T follicular helper cell (primary cell): ENCODE results near the gene IKZF3.
"Not testable (repeated sequence)": the region's sequence is repeated elsewhere in the genome, so short reads cannot be mapped to it uniquely, and the experiment has no call there.

ENCODE experiments used
- DNase-seq: peaks from one replicate; pipeline ENCODE4 v3.0.0-alpha.2; 2020; ENCODE audit warnings: low read depth

Gene IKZF3

DNA sequence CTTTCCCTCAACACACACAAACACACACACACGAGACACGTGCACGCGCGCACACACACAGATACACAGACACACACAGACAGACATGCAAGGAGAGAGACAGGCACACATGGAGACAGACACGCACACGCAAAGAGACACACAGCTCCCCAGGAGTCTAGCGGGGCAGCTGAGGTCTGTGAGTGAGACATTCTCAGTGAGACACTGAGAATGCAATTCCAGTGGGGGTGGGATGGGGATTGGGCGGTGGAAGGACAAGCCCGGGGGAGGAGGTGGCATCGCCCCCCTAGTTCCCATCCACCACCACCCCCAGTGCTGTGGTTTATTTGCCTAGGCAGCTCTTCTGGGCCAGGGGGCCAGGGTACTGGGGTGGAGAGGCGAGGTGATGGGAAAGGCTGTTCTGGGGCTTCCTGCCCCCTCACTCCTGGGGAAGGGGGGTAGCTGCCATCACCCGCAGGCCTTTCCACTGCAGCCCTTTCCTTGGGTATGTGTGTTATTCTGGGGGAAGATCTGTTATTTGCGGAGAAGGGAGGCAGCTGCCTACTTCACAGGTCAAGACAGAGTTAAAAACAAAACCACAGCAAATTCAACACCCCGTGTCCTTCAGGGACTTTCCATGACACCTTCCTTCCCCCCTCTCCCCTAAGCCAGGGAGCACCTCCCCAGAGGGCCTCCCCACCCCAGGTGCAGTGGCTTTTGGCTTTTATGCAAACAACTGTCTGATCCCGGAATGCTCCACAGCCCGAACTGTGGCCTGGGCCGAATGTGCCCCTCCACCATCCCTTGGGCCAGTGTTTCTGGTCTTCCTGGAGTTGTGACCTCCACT, 108.3 kb downstream of the IKZF3 start:
- DNase-seq = peak; percentile 54

DNA sequence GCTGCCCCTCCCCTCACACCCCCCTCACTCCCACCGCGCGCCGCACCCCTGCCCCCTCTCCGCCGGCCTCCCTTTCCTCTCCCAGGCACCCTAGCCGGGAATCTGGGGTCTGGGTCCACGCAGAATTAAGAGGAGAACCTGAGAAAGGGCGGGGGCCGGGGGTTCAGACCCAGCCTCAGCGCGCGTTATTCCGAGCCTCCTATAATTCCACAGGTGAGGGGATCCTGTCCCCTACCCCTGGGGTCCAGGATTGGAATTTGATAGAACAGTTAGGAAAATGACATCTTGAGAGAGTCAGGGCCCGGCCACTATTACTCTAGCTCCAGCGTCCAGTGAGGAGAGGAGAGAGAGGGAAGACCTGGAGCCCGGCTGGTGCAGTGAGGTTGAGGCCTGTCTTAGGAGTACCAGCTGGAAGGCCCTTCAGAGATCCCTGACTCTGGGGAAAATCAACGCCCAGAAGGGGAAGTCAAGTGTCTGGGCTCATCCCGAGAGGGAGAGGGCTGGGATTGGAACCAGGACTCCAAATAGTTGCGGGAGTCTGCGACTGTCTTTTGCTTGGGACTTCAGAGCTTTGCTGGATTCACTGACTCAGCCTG, 109.1 kb downstream of the IKZF3 start:
- no peak for DNase-seq

DNA sequence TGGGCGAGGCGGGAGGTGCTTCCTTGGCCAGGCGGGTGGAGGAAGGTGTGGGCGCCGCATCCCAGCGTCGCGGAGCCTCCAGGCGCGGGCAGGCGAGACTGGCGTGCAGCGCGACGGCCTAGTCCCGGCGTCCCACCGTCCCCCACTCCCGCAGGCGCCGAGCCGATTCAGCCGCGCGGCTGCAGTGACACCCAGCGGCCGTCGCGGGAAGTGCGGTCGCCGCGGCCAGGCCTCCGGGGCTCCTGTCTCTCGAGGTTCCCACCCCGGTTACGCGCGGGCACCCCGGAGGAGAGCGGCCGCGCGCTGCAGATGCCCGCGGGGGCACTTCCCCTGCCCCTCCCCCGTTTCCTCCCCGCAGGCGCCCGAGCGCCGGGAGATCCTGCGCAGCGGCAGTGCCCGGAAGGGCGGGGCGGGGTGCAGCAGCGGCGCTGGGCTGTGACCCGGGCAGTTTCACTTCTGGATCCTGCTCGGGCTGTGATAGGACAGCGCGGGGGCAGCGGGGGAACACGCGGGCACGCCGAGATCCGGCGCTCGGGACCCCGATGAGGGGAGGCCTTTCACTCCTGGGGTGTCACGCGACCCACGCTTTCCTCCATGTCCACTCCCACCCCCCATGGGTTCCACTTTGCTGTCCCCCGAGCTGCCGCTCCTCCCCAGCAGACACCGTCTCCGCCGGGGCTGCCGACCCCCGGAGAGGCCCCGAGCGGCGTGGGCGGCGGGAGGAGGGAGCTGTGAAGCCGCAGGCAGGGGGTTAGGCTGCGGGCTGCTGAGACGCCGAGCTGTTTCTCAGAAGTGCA, 109.8 kb downstream of the IKZF3 start:
- DNase-seq = peak; percentile 91

- peak; percentile 52 for DNase-seq
Measured at GRCh38 chr17:39753514-39754160, 110.5 kb downstream of the IKZF3 start.

DNA sequence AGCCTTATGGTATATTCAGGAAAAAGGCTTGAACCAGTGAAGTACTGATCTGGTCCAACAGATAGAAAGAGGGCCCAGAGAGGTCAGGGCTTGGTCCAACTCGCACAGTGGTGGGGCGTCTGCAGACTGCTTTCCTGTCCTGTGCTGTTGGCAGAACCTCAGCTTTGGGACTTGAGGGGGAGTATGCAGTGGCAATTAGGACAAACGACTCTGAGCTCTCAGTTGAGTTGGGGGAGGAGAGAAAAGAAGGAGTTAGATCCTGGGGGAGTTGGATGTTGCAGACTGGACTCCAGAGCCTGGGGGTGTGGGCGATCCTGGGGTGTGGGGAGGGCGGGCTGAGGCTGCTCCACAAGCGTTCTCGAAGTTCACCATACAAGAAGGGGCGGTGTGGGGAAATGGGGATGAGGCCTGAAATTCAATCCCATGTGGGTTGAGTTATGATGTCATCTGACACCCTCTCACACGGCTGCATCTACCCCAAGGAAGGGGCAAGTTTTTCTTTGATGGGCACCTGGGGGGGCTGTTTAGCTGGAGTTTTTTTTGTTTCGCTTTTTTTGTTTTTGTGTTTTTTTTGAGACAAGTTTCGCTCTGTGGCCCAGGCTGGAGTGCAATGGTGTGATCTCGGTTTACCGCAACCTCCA, 111.8 kb downstream of the IKZF3 start:
- no peak for DNase-seq

DNA sequence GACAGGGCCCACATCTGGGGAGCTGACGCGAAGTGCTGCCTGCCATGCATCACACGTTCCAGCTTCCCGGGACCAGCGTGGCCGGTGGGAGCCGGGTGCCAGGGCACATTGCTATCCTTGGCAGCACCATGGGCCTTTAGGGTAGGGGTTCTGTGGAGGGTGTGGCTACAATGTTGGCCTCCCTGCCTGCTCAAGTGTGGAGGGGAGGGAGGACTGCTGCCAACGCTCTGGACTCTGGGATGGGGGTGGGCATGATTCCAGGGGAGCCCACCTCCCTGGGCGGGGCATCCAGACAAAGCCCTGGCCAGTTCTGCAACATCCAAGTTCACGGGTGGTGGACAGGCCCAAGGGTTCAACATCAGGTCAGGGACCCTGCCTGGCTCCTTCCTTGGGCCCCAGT, 112.5 kb downstream of the IKZF3 start:
- no peak for DNase-seq

GRCh38 chr17:39751016-39751543, 113.0 kb downstream of the IKZF3 start:
- DNase-seq = no peak

GRCh38 chr17:39750131-39751015, 113.7 kb downstream of the IKZF3 start:
- no peak for DNase-seq

GRCh38 chr17:39748444-39749034, 115.6 kb downstream of the IKZF3 start:
- DNase-seq = not testable (repeated sequence)

DNA sequence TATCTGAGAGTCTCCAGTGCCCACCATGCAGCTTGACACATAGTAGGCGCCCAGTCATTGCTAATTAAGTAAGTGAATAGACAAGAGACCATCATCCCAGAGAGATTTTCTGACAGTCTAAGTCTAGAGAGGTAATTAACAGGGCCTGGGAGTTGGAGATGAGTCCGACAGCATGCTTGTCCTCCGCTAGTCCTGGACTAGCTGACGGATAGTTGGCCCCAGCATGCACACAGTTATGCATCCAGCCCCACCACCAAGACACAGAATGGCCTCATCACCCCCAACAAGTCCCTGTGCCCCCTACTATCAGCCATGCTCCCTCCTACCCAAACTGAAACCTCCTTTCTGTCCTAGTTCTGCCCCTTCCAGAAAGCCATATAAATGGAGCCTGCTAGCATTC, 116.4 kb downstream of the IKZF3 start:
- no peak for DNase-seq

DNA sequence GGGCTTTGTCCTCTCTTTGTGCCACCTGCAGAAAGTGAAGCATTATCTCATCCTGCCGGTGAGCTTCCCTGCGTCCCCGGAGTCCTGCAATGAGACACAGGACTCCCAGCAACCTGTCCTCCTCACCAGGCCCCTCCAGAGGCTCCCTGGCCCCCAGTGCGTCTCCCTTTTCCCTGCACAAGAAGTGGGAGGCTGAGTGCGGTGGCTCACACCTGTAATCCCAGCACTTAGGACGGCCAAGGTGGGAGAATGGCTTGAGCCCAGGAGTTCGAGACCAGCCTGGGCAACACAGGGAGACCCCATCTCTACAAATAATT, 118.0 kb downstream of the IKZF3 start:
- DNase-seq = no peak

DNA sequence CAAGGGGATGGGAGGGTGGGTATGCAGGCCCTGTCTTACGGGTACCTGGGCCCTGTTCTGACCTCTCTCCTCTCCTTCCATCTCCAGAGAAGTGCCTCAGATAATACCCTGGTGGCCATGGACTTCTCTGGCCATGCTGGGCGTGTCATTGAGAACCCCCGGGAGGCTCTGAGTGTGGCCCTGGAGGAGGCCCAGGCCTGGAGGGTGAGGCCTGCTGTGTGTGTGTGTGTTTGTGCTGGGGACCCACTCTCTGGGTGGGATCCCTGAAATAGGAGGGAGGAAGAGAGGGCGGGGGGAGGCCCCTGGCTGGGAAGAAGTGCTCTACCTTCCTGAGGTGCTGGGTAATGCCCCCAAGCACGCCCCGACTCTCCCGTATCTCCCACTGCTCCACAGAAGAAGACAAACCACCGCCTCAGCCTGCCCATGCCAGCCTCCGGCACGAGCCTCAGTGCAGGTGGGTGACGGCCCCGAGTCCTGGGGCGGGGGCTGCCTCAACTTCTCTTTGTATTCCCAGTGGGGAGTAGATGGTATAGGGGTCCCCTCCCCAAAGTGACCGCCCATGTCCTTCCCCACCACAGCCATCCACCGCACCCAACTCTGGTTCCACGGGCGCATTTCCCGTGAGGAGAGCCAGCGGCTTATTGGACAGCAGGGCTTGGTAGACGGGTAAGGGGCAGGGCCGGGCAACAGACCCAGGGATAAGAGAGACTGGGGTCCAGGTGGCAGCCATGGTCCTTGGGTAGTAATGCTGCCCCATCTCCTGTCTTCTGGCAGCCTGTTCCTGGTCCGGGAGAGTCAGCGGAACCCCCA, 118.6 kb downstream of the IKZF3 start:
- DNase-seq = no peak

DNA sequence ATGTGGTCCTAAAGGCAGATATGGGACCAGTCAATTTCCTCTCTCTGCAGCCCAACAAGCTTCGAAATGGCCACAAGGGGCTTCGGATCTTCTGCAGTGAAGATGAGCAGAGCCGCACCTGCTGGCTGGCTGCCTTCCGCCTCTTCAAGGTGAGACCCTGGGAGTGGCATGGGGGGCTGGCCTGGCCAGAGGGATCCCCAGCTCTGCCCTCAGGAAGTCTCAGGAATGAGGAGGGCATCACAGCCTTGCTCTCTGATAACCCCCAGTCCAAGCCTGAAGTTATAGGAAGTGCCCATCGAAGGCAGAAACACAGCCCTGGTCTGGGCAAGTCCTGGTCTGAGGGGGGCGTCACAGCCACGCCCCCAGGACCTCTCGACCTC, 119.3 kb downstream of the IKZF3 start:
- DNase-seq = no peak

GRCh38 chr17:39744075-39744835, 119.9 kb downstream of the IKZF3 start:
- no peak for DNase-seq

DNA sequence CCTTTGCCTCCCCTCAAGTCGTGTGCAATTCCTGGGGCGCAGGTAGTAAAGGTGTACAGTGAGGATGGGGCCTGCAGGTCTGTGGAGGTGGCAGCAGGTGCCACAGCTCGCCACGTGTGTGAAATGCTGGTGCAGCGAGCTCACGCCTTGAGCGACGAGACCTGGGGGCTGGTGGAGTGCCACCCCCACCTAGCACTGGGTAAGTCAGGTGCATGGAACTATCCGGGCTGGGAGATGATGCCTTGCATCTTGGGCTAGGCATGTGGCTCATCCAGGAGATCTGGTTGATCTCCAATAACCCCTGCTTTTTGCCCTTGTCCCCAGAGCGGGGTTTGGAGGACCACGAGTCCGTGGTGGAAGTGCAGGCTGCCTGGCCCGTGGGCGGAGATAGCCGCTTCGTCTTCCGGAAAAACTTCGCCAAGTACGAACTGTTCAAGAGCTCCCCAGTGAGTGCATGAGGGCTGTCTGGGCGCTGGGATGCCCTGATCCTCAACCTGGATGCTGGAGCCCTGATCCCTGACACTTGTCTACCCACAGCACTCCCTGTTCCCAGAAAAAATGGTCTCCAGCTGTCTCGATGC, 121.2 kb downstream of the IKZF3 start:
- no peak for DNase-seq

GRCh38 chr17:39742126-39742855, 121.8 kb downstream of the IKZF3 start:
- no peak for DNase-seq

- no peak for DNase-seq
Measured at GRCh38 chr17:39740357-39741111, 123.6 kb downstream of the IKZF3 start.
